GM21825 (cell line): ENCODE results near the gene MACROD2.
"Not testable (repeated sequence)": the region's sequence is repeated elsewhere in the genome, so short reads cannot be mapped to it uniquely, and the experiment has no call there.

Experiments
- ATAC-seq: cut with Tn5 transposase; IDR thresholded peaks from one replicate; pipeline ENCODE4 v1.9.1; 2021; ENCODE audit warnings: mild to moderate bottlenecking, moderate library complexity; ENCODE audit not compliant: unreplicated experiment

The MACROD2 gene

DNA sequence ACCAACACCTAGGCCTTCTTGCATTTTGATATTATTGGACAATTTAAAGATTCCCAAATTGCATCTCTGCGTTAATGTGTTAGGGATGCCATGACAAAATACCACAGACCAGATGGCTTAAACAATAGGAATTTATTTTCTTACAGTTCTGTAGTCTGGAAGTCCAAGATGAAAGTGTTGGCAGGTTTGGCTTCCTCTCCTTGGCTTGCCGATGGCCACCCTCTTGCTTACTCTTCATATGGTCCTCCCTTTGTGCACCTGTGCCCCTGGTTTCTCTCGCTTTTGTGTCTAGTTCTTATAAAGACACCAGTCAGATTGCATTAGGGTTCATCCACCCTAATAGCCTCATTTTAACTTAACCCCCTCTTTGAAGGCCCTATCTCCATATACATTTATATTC, 1184.5 kb downstream of the MACROD2 start:
- no peak for ATAC-seq

- no peak for ATAC-seq
Observed at GRCh38 chr20:15185322-15185721, 1190.0 kb downstream of the MACROD2 start.

- ATAC-seq = no peak
Observed at GRCh38 chr20:15185913-15186312, 1190.6 kb downstream of the MACROD2 start.

DNA sequence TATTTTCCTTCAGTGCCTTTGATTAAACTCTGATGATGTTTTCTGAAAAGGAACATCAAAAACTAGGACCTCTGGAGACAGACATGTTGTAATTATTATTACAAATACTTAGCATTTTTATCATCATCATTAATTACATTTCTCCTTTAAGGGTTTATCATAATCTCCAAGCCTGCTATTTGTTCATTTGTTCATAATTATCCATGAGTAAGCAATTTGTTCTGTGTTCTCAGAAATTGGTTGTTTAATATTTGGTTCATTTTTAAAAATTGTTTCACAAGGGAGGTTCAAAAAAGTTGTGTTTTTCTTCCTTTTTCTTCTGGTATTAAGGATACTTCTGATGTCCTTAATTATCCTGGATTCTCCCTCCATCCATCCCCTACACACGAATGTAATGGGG, 1192.3 kb downstream of the MACROD2 start:
- no peak for ATAC-seq

GRCh38 chr20:15188415-15188814, 1193.1 kb downstream of the MACROD2 start:
- no peak for ATAC-seq

DNA sequence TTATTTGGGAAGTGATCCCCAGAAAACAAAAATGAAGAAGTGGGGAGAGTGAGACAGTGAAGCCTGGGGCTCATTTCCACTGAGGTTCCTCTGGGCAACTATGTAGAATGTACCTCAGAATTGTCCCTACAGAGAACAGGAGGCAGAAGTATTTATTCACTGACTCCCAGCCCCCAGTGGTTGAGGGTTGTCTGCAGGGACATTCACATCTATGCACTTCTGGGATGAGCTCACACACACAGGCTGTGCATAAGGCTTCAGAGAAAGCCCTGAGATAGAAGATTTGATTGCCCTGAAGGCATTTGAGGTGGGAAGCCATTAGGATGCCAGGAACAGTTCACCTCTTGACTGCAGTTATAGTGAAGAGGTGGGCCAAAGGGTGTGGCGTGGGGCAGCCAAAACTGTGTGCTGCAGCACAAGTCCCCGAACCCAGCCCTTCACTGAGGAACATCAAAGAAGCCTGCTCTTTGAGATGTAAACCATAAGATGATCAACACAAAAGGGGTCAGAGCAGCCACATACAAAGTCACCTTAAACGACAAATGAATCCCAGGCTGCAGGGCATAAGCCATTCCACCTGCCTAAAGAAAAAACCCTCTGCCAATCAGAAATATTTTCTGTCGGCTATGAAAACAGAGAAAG, 1195.9 kb downstream of the MACROD2 start:
- no peak for ATAC-seq

- no peak for ATAC-seq
Observed at GRCh38 chr20:15195378-15195777, 1200.1 kb downstream of the MACROD2 start.

DNA sequence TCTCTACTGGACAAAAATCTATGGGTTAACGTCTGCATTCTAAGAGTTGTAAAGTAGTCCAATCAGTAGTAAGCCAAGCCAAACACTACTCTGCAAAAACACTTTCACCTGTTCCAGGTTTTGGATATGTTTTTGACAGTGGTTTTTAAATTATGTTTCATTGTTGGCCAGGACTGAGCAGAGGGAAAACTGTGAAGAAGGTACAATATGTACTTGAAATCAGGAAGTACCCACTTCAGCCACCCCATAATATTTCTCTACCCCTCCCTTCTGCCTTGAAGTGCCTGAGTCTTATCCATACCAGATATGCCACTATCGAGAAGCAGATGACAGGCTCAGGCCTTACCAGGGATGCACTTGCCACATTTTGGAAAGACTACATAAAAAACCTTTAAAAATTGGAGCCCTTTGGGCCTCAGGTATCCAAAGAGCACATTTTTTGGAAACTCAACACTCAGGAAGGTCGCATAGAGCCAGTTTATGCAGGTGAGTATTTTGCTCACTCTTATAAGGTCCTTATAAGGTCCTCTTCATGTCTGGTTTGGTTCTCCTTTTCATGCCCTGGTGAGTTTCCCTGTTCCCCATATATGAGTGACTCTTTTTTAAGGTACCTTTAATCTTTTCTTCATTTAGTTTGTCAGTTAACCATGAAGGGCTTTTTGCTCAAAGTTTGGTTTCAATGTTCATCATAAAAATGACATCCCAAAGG, 1201.4 kb downstream of the MACROD2 start:
- ATAC-seq = no peak

- ATAC-seq = not testable (repeated sequence)
Observed at GRCh38 chr20:15198017-15198416, 1202.7 kb downstream of the MACROD2 start.

GRCh38 chr20:15199698-15200097, 1204.4 kb downstream of the MACROD2 start:
- ATAC-seq = peak; percentile 55

DNA sequence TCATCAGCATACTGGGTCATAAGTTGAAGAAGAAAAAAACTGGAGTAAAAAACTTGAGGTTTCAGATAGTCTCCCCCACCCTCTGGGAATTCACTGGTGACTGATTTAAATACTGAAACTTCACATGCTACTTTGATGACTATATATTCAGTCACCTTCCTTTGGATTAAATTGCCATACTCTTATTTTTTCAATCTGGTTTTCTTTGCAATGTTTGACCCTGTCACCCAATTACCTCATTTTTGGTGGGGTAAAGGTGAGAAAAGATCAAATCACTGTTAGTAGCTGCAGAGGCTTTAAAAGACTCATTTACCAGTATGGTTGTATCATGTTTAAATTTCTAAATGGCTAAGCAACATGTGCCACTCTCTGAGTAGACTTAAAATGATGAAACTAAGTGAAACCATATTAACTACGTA, 1204.8 kb downstream of the MACROD2 start:
- ATAC-seq = peak; percentile 75

- no peak for ATAC-seq
Observed at GRCh38 chr20:15201602-15202001, 1206.3 kb downstream of the MACROD2 start.

DNA sequence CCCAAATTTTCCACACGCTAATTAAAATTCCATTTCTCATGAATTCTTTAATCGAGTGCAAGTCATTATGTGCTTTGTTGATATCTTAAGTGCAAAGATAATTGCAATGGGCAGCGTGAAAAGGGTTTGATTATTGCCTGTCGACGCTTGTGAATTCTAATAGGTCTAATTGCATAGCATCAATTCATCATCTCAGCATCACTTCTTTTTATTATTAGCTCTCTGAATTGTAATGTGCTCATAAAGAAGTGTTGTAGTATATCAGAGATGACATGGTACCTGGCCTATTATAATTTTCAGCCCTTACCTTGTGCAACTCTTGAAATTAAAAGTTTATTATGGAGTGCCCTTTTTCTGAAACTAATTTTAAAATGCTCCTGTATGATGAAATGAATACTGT, 1208.9 kb downstream of the MACROD2 start:
- ATAC-seq = no peak

DNA sequence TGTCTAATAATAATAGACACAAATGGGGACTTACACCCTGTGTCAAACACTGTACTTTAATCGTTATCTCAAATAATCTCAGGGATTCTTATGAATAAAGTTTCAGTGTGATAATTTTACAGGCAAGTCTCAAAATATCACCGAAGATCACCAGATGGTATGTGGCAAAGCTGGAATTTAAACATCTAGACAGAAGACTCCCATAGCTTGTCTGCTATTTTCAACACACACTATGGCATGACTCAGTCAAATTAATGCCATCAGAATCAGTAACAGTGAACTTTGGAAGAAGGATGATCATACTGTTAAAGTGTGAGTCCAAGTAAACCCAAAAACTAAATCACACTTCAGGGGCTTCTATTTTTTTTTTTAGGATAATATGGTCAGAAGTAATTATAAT, 1209.7 kb downstream of the MACROD2 start:
- no peak for ATAC-seq

GRCh38 chr20:15205719-15206118, 1210.4 kb downstream of the MACROD2 start:
- no peak for ATAC-seq

GRCh38 chr20:15209537-15209936, 1214.2 kb downstream of the MACROD2 start:
- ATAC-seq = no peak

DNA sequence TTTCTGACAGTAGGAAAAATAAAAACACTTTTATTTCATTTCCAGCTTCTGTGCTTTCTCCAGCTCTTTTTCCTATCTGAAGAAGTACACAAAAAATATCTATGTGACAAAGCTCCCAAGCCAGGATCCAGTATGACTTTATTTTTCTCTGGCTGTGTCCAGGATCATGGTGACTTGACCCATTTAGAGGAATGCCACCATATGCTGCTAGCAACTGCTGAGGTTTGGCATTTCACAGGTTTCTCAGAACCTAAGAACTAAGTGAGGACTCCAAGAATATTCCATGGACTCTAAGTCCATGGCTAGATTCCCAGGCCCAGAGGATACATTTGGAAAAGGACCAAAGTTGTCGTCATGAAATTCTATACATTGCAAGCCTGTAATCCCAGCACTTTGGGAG, 1218.7 kb downstream of the MACROD2 start:
- no peak for ATAC-seq

DNA sequence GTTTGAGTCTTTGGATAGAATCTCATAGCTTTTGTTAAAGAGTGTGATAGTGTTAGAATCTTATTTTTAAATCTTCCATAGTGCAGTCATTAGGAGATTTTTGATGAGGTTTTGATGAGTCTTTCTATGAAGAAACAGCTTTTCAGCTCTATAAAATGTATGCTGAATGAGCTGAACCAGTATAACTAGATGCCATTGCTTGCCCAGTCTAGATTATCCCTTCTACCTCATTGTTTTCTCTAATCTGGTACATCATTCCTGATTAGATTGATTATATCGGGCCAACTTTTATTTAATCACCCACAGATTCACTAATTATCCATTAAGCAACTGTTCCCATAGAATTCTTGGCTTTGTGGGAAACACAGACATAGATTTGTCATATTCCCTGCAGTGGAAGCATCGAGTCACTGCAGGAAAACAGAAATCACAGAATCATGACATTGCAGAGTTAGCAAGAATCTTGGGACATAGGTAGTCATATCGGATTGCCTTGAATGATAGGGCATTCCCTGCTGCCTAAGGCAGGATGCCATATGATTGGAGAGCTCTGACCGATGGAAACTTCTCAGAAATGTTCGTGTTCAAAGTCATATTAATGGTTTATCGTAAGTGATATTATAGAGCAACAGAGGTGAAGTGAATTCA, 1224.8 kb downstream of the MACROD2 start:
- ATAC-seq = no peak

GRCh38 chr20:15220778-15221565, 1225.7 kb downstream of the MACROD2 start:
- no peak for ATAC-seq

DNA sequence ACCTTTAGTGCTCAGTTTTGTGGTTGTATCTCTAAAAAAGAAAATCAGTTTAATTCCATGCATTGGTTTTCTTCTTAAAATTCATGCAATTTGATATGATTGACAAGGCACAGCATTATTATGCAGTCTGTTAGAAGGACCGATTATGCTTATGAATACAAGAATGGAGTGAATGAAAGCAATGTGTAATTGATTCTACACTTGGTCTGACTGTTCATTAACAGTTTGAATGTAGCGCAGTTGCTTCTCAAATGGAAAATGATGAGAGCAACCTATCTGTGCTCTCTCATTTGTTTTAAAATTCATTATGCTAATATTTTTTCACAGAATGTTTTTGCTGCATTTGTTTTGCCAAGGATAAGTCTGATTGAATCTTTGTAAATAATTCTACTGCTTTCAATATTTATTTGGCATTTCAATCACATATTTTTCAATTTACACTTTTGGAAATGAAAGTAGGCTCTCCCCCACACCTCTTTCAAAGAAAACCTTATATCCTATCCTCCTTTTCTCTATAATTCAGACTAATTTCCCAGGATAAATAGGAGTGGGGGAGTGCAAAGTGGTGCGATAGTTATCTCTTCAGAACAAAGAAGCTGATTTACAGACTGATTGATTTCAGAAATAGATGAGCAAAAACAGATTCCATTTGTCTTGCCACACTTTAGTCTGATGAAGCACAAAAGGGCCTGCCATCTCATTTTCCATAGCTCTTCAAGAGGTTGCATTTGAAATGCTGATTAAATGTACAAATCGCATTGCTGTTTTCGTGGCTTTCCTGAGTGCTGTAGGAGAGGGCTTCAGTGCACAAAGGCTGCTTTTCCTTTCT, 1227.4 kb downstream of the MACROD2 start:
- ATAC-seq = no peak
